AG09319 (cell line): ENCODE measurements around the gene NEUROD1.

Experiments
- DNase-seq: peaks from one replicate; pipeline ENCODE4 v3.0.0-alpha.2; 2010; ENCODE audit warnings: low read depth; ENCODE audit errors: extremely low read depth
- CTCF ChIP-seq: IDR thresholded peaks from 2 replicates; pipeline ENCODE4 v1.5.1; 2011; ENCODE audit warnings: low read depth, mild to moderate bottlenecking, inconsistent platforms, low read length, moderate library complexity

NEUROD1 gene

GRCh38 chr2:181697571-181697970 is 17.3 kb upstream of the NEUROD1 start:
- no peak for TF ChIP-seq CTCF
- no peak for DNase-seq

GRCh38 chr2:181697126-181697525 is 16.8 kb upstream of the NEUROD1 start:
- no peak for TF ChIP-seq CTCF
- DNase-seq: no peak

GRCh38 chr2:181694271-181694670 is 14.0 kb upstream of the NEUROD1 start:
- no peak for DNase-seq
- TF ChIP-seq CTCF: no peak

- TF ChIP-seq CTCF: no peak
- DNase-seq: no peak
Observed at GRCh38 chr2:181690860-181691259, 10.5 kb upstream of the NEUROD1 start.

GRCh38 chr2:181686576-181687185 is 6.4 kb upstream of the NEUROD1 start:
- no peak for TF ChIP-seq CTCF
- no peak for DNase-seq

GRCh38 chr2:181685150-181685688 is 4.9 kb upstream of the NEUROD1 start:
- TF ChIP-seq CTCF: no peak
- no peak for DNase-seq

GRCh38 chr2:181684454-181685149 is 4.3 kb upstream of the NEUROD1 start:
- DNase-seq: no peak
- no peak for TF ChIP-seq CTCF
